ENCODE data around the gene PPP1R1C. TPM values are rescaled to one million over a fixed set of nuclear protein-coding genes. Genes with fewer than 3 reads are reported as not detected.

The PPP1R1C gene
- total RNA-seq, 1 donor from 2014 or later: not detected

- peaks cover 10% of the 10 kb centered on the region for H3K4me1 ChIP-seq
- no peaks in the 10 kb centered on the region for H3K9me3 ChIP-seq
- intact Hi-C loops (cut with DNase I): loop anchor here (2.0 kb wide), 1 partner anchor 38 kb away; no protein-coding TSS in a partner anchor
- TF ChIP-seq POLR2AphosphoS5 (IDR thresholded peaks at IDR 0.05; ENCODE audit: insufficient read depth in 1 of 2, low read depth in 1 of 2): no peak
- TF ChIP-seq POLR2A (IDR thresholded peaks at IDR 0.05): no peak
- no peak for TF ChIP-seq CTCF (IDR thresholded peaks at IDR 0.05)
- no peaks in the 10 kb centered on the region for H3K36me3 ChIP-seq
- no peak for DNase-seq (ENCODE audit: extremely low spot score in 2 of 2)
- H3K27ac ChIP-seq: no peak overlapping the region
- no peaks in the 10 kb centered on the region for H3K27me3 ChIP-seq
- no peak overlapping the region for H3K4me3 ChIP-seq
These were observed 143.4 kb downstream of the PPP1R1C start for GRCh38 chr2:182128821-182129707.

- TF ChIP-seq POLR2AphosphoS5 (IDR thresholded peaks at IDR 0.05; ENCODE audit: insufficient read depth in 1 of 2, low read depth in 1 of 2) (no peak), CTCF (IDR thresholded peaks at IDR 0.05) (no peak), POLR2A (IDR thresholded peaks at IDR 0.05) (no peak)
- Histone ChIP-seq H3K4me3 (no peak overlapping the region), H3K36me3 (no peaks in the 10 kb centered on the region), H3K9me3 (no peaks in the 10 kb centered on the region), H3K4me1 (peaks cover 10% of the 10 kb centered on the region), H3K27me3 (no peaks in the 10 kb centered on the region), H3K27ac (no peak overlapping the region)
- no peak for DNase-seq (ENCODE audit: extremely low spot score in 2 of 2)
- intact Hi-C loops (cut with DNase I): no loop called here
These were observed 147.0 kb downstream of the PPP1R1C start for GRCh38 chr2:182132605-182133004.

GRCh38 chr2:182133195-182133891 lies 147.7 kb downstream of the PPP1R1C start:
- DNase-seq (ENCODE audit: extremely low spot score in 2 of 2): no peak
- peaks cover 10% of the 10 kb centered on the region for H3K4me1 ChIP-seq
- no peaks in the 10 kb centered on the region for H3K27me3 ChIP-seq
- no peak overlapping the region for H3K27ac ChIP-seq
- no peaks in the 10 kb centered on the region for H3K9me3 ChIP-seq
- H3K36me3 ChIP-seq: no peaks in the 10 kb centered on the region
- no peak overlapping the region for H3K4me3 ChIP-seq
- intact Hi-C loops (cut with DNase I): no loop called here
- TF ChIP-seq POLR2A (IDR thresholded peaks at IDR 0.05) (no peak), CTCF (IDR thresholded peaks at IDR 0.05) (no peak), POLR2AphosphoS5 (IDR thresholded peaks at IDR 0.05; ENCODE audit: insufficient read depth in 1 of 2, low read depth in 1 of 2) (no peak)

- Histone ChIP-seq H3K27ac (no peak overlapping the region), H3K36me3 (no peaks in the 10 kb centered on the region), H3K27me3 (no peaks in the 10 kb centered on the region), H3K4me3 (no peak overlapping the region), H3K9me3 (no peaks in the 10 kb centered on the region), H3K4me1 (peaks cover 1% of the 10 kb centered on the region)
- DNase-seq (ENCODE audit: extremely low spot score in 2 of 2): no peak
- intact Hi-C loops (cut with DNase I): no loop called here
- no peak for TF ChIP-seq POLR2A (IDR thresholded peaks at IDR 0.05)
- no peak for TF ChIP-seq POLR2AphosphoS5 (IDR thresholded peaks at IDR 0.05; ENCODE audit: insufficient read depth in 1 of 2, low read depth in 1 of 2)
- TF ChIP-seq CTCF (IDR thresholded peaks at IDR 0.05): no peak
These were observed 148.5 kb downstream of the PPP1R1C start for GRCh38 chr2:182134201-182134600.

Measured in vagina (tissue), 2 donors.